Skeletal muscle tissue (tissue), 4 donors: ENCODE results near the gene PPP2R5D. TPM values are rescaled to one million over a fixed set of nuclear protein-coding genes. Genes with fewer than 3 reads are reported as not detected.

Experiments
- H3K27ac ChIP-seq: one replicate; pipeline ENCODE4 v1.7.0; 2013; ENCODE audit warnings: mild to moderate bottlenecking, low read depth, low read length, inconsistent platforms
- H3K27me3 ChIP-seq, 3 donors: one replicate each; pipeline ENCODE4 v1.7.0; 2013; ENCODE audit warnings: low read length in 3 of 3; ENCODE audit not compliant: control insufficient read depth in 3 of 3, insufficient read depth in 3 of 3
- H3K36me3 ChIP-seq, 3 donors: one replicate each; pipeline ENCODE4 v1.7.0; 2013; ENCODE audit warnings: low read length in 3 of 3; ENCODE audit not compliant: control insufficient read depth in 3 of 3, insufficient read depth in 3 of 3
- H3K4me1 ChIP-seq, 3 donors: one replicate each; pipeline ENCODE4 v1.7.0; 2013; ENCODE audit warnings: low read length in 3 of 3, mild to moderate bottlenecking in 3 of 3; ENCODE audit not compliant: control insufficient read depth in 3 of 3, insufficient read depth in 3 of 3
- H3K4me3 ChIP-seq, 3 donors: one replicate each; pipeline ENCODE4 v1.7.0; 2013; ENCODE audit warnings: low read length in 3 of 3
- H3K9ac ChIP-seq, 3 donors: one replicate each; pipeline ENCODE4 v1.7.0; 2013; ENCODE audit warnings: low read length in 3 of 3, mild to moderate bottlenecking in 3 of 3, moderate library complexity in 2 of 3, low read depth in 1 of 3
- H3K9me3 ChIP-seq, 3 donors: one replicate each; pipeline ENCODE4 v1.7.0; 2013; ENCODE audit warnings: low read length in 3 of 3; ENCODE audit not compliant: control insufficient read depth in 3 of 3
- total RNA-seq: library from RNA; depleted of rRNA; stranded (reverse); fragments of >200 nt; gene quantifications from one replicate; pipeline ENCODE4 v1.2.3, GENCODE V29; 2014
- donor health status: Osteomylitis.

Gene PPP2R5D
- total RNA-seq, 1 donor from 2014 or later = 31.3 TPM

- no peaks in the 10 kb centered on the region for H3K9me3 ChIP-seq
- H3K36me3 ChIP-seq = peaks cover 13 to 31% (median 28%) of the 10 kb centered on the region in 3 donors
- no peak overlapping the region for H3K9ac ChIP-seq
- H3K4me1 ChIP-seq = peaks cover 1 to 11% (median 4%) of the 10 kb centered on the region in 3 donors
- H3K27ac ChIP-seq = no peak overlapping the region
- no peaks in the 10 kb centered on the region for H3K27me3 ChIP-seq
- H3K4me3 ChIP-seq = no peak overlapping the region
These were observed 12.5 kb upstream of the PPP2R5D start for GRCh38 chr6:42971746-42972327.

GRCh38 chr6:42973926-42974325 is 10.4 kb upstream of the PPP2R5D start:
- peaks cover 8 to 19% (median 10%) of the 10 kb centered on the region in 3 donors for H3K4me1 ChIP-seq
- no peak overlapping the region for H3K9ac ChIP-seq

GRCh38 chr6:42974919-42975505 is 9.4 kb upstream of the PPP2R5D start:
- Histone ChIP-seq H3K27ac (no peak overlapping the region), H3K27me3 (no peaks in the 10 kb centered on the region), H3K4me3 (no peak overlapping the region), H3K9ac (no peak overlapping the region), H3K36me3 (peaks cover 2 to 12% (median 10%) of the 10 kb centered on the region in 3 donors), H3K9me3 (no peaks in the 10 kb centered on the region), H3K4me1 (peaks cover 14 to 26% (median 19%) of the 10 kb centered on the region in 3 donors)

More at GRCh38 chr6:42973926-42974325, 10.4 kb upstream of the PPP2R5D start:
- Histone ChIP-seq H3K36me3 (peaks cover 7 to 19% (median 17%) of the 10 kb centered on the region in 3 donors), H3K27me3 (no peaks in the 10 kb centered on the region), H3K27ac (no peak overlapping the region), H3K9me3 (no peaks in the 10 kb centered on the region), H3K4me3 (no peak overlapping the region)

- peak overlapping the region; percentile 90 to 97 (median 97) for H3K4me3 ChIP-seq
- H3K36me3 ChIP-seq = peaks cover 2 to 8% (median 5%) of the 10 kb centered on the region in 3 donors
- H3K9ac ChIP-seq = peak overlapping the region; percentile 89 to 97 (median 91)
- H3K27ac ChIP-seq = peak overlapping the region; percentile 81
- no peaks in the 10 kb centered on the region for H3K27me3 ChIP-seq
- H3K9me3 ChIP-seq = no peaks in the 10 kb centered on the region
- peaks cover 11 to 23% (median 19%) of the 10 kb centered on the region in 3 donors for H3K4me1 ChIP-seq
These were observed 5.9 kb upstream of the PPP2R5D start for GRCh38 chr6:42978487-42978838.

- Histone ChIP-seq H3K27ac (peak within 1 kb of the TSS; percentile 81), H3K9ac (peak within 1 kb of the TSS; percentile 89 to 97 (median 91)), H3K27me3 (no peaks in the 10 kb centered on the region), H3K4me1 (peaks cover 14 to 28% (median 24%) of the 10 kb centered on the region in 3 donors), H3K36me3 (peaks cover 0 to 5% (median 2%) of the 10 kb centered on the region in 3 donors), H3K9me3 (no peaks in the 10 kb centered on the region), H3K4me3 (peak within 1 kb of the TSS; percentile 90 to 97 (median 97))
These were observed 5.4 kb upstream of the PPP2R5D start, which contains the start of gene PEX6 for GRCh38 chr6:42978839-42979522. PEX6 (minus strand) TSS chr6:42979181; CDS start chr6:42979150, 31 bp downstream.

- H3K27me3 ChIP-seq = no peaks in the 10 kb centered on the region
- peak overlapping the region; percentile 89 to 97 (median 91) for H3K9ac ChIP-seq
- H3K9me3 ChIP-seq = no peaks in the 10 kb centered on the region
- peak overlapping the region; percentile 90 to 97 (median 97) for H3K4me3 ChIP-seq
- peaks cover 0 to 2% (median 2%) of the 10 kb centered on the region in 3 donors for H3K36me3 ChIP-seq
- H3K4me1 ChIP-seq = peaks cover 16 to 30% (median 25%) of the 10 kb centered on the region in 3 donors
- H3K27ac ChIP-seq = peak overlapping the region; percentile 81
These were observed 4.7 kb upstream of the PPP2R5D start for GRCh38 chr6:42979523-42980177.

GRCh38 chr6:42981836-42982235 is 2.5 kb upstream of the PPP2R5D start:
- H3K27me3 ChIP-seq = no peaks in the 10 kb centered on the region
- no peak overlapping the region for H3K9ac ChIP-seq
- no peak overlapping the region for H3K27ac ChIP-seq
- peaks cover 0 to 2% (median 0%) of the 10 kb centered on the region in 3 donors for H3K36me3 ChIP-seq
- no peak overlapping the region for H3K4me3 ChIP-seq
- no peaks in the 10 kb centered on the region for H3K9me3 ChIP-seq
- peaks cover 31 to 48% (median 40%) of the 10 kb centered on the region in 3 donors for H3K4me1 ChIP-seq

GRCh38 chr6:42984924-42985475 is 630 bp downstream of the PPP2R5D start:
- Histone ChIP-seq H3K27ac (peak overlapping the region; percentile 73), H3K4me3 (peak overlapping the region; percentile 76 to 87 (median 81)), H3K36me3 (peaks cover 7 to 19% (median 13%) of the 10 kb centered on the region in 3 donors), H3K9ac (peak overlapping the region; percentile 83 to 93 (median 89)), H3K4me1 (peaks cover 35 to 42% (median 40%) of the 10 kb centered on the region in 3 donors), H3K27me3 (no peaks in the 10 kb centered on the region), H3K9me3 (no peaks in the 10 kb centered on the region)
